A673 (cell line): ENCODE data around the gene PPP4C. TPM values are rescaled to one million over a fixed set of nuclear protein-coding genes. Genes with fewer than 3 reads are reported as not detected.

ENCODE experiments used
- BruUV-seq: library from RNA; stranded (reverse); fragments of 400-500 nt; replicated peaks from 2 replicates; lab custom pipeline; 2021; lab: Mats Ljungman, UMichigan
- CTCF ChIA-PET: fragments of 300-600 bp; sonication (Branson Sonifier 250); formaldehyde crosslinking; loops from one replicate; lab custom pipeline; 2022; ENCODE audit warnings: antibody characterized with exemption; lab: Charles Lee
- POLR2A ChIA-PET: fragments of 300-600 bp; sonication (Branson Sonifier 250); formaldehyde crosslinking; loops from one replicate; lab custom pipeline; 2022; ENCODE audit warnings: antibody characterized with exemption; ENCODE audit not compliant: low non-redundant PET; lab: Charles Lee
- DNase-seq: peaks from one replicate; pipeline ENCODE4 v3.0.0-alpha.2; 2015; ENCODE audit warnings: low spot score
- H3K27ac ChIP-seq: fragments of 200-600 bp; sonication (generic); 2 replicates; pipeline ENCODE4 v1.5.1; 2016; ENCODE audit warnings: mixed run types, low read depth, mild to moderate bottlenecking, mixed read lengths, antibody characterized with exemption, low read length; ENCODE audit not compliant: poor library complexity, severe bottlenecking
- H3K27me3 ChIP-seq: fragments of 200-600 bp; sonication (generic); replicated peaks from 2 replicates; pipeline ENCODE4 v1.6.1; 2017; ENCODE audit warnings: mixed run types, low read depth, mild to moderate bottlenecking, mixed read lengths, antibody characterized with exemption, low read length; ENCODE audit not compliant: insufficient read depth, poor library complexity
- H3K36me3 ChIP-seq: fragments of 200-600 bp; sonication (generic); 2 replicates; pipeline ENCODE4 v1.6.1; 2016; ENCODE audit warnings: mixed run types, mild to moderate bottlenecking, mixed read lengths, antibody characterized with exemption, low read length; ENCODE audit not compliant: insufficient read depth, poor library complexity, severe bottlenecking
- H3K4me1 ChIP-seq: fragments of 200-600 bp; sonication (generic); 2 replicates; pipeline ENCODE4 v1.6.1; 2017; ENCODE audit warnings: mixed run types, mild to moderate bottlenecking, mixed read lengths, antibody characterized with exemption, low read length; ENCODE audit not compliant: insufficient read depth, poor library complexity, severe bottlenecking
- H3K4me3 ChIP-seq: fragments of 200-600 bp; sonication (generic); 2 replicates; pipeline ENCODE4 v1.5.1; 2016; ENCODE audit warnings: low read depth, mixed run types, mild to moderate bottlenecking, mixed read lengths, low read length; ENCODE audit not compliant: poor library complexity, severe bottlenecking
- H3K9me3 ChIP-seq: fragments of 200-600 bp; sonication (generic); 2 replicates; pipeline ENCODE4 v1.6.1; 2016; ENCODE audit warnings: mixed run types, low read depth, mild to moderate bottlenecking, mixed read lengths, antibody characterized with exemption, low read length; ENCODE audit not compliant: poor library complexity, severe bottlenecking
- CTCF ChIP-seq: fragments of 300-800, 200-600 bp; sonication (generic); conservative IDR thresholded peaks from 2 replicates; pipeline ENCODE4 v1.5.1; 2017; ENCODE audit warnings: low read depth, mild to moderate bottlenecking, antibody characterized with exemption, low read length, moderate library complexity, mixed read lengths
- EZH2 ChIP-seq: fragments of 200-600 bp; sonication (generic); IDR thresholded peaks from 2 replicates; pipeline ENCODE4 v1.6.1; 2017; ENCODE audit warnings: borderline replicate concordance, low read depth, mild to moderate bottlenecking, mixed read lengths, antibody characterized with exemption, low read length; ENCODE audit not compliant: poor library complexity, severe bottlenecking
- intact Hi-C: fragments of 100-400 bp; cut with micrococcal nuclease; formaldehyde crosslinking; loops from one replicate; pipeline ENCODE4 v1.10.0; 2022; ENCODE audit not compliant: unreplicated experiment
- total RNA-seq: library from RNA; stranded (reverse); gene quantifications from 2 replicates; pipeline ENCODE4 v1.2.3, GENCODE V29; 2021

PPP4C gene
- total RNA-seq, 1 experiment from 2014 or later = 122 TPM

- no TSS peak for BruUV-seq
- Histone ChIP-seq H3K9me3 (peaks cover 19% of the 10 kb centered on the region), H3K27ac (no peak overlapping the region), H3K4me1 (peaks cover 18% of the 10 kb centered on the region), H3K4me3 (no peak overlapping the region), H3K36me3 (no peaks in the 10 kb centered on the region), H3K27me3 (no peaks in the 10 kb centered on the region)
- ChIA-PET CTCF (no interaction called here), POLR2A (no interaction called here)
- no peak for DNase-seq
- intact Hi-C loops = no loop called here
- TF ChIP-seq EZH2 (no peak), CTCF (no peak)
Measured at GRCh38 chr16:30094541-30095165, 18.9 kb downstream of the PPP4C start.

- DNase-seq = no peak
- ChIA-PET CTCF (interaction anchor here (0.5 kb wide), 1 partner anchor 64 kb away, joined by 3 read pairs; no protein-coding TSS in a partner anchor), POLR2A (no interaction called here)
- intact Hi-C loops = no loop called here
- BruUV-seq = no TSS peak
- TF ChIP-seq CTCF = no peak
- no peak for TF ChIP-seq EZH2
- Histone ChIP-seq H3K4me1 (peaks cover 18% of the 10 kb centered on the region), H3K27ac (no peak overlapping the region), H3K9me3 (peaks cover 19% of the 10 kb centered on the region), H3K4me3 (peak overlapping the region; percentile 38), H3K36me3 (no peaks in the 10 kb centered on the region), H3K27me3 (no peaks in the 10 kb centered on the region)
Measured at GRCh38 chr16:30095166-30096078, 19.6 kb downstream of the PPP4C start.

DNA sequence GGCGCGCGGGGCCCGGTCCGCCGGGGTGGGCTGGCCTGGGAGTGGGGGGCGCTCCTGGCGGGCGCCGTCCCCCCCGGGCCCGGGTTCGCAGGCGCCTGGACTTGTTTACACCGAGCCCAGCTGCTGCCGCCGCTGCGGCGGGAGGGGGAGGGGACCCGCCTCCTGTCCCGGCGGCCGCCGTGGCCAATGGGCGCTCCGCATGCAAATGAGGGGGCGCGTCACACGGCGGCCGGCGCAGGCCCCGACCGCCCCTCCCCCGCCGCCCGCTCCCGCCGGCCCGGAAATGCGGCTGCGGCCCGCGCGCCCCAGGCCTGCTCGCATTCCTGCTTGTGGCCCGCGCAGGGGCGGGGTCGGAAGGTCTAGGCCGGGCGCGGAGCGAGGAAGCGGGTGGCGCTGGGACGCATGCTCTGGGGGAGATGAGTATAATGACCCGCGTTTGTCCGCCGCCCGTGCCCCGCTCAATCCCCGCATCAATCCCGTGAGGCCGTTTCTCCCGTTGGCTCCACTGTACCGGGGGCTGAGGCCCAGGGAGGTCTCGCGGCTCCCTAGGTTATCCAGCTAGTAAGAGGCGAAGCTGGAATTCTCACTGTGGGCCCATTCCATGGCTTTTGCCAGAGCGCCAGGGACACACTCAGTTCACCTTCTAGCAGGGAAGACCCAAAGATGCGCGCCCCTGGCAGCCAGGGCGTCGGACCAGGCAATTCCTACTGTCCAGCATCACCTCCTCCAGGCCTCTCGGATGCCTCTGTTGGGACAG lies 20.5 kb downstream of the PPP4C start, which contains the start of gene YPEL3:
Gene YPEL3 (minus strand): TSS at position 109 of the 757 bp plus-strand sequence. CDS start 731 bp downstream, outside the sequence.
- BruUV-seq = no TSS peak
- intact Hi-C loops = no loop called here
- ChIA-PET CTCF (no interaction called here), POLR2A (interaction anchor here (0.7 kb wide), 1 partner anchor 75 kb away, joined by 3 read pairs; no protein-coding TSS in a partner anchor)
- H3K27ac ChIP-seq = peak within 1 kb of the TSS; percentile 72
- H3K36me3 ChIP-seq = no peaks in the 10 kb centered on the region
- TF ChIP-seq CTCF (no peak), EZH2 (no peak)
- peaks cover 19% of the 10 kb centered on the region for H3K9me3 ChIP-seq
- no peaks in the 10 kb centered on the region for H3K27me3 ChIP-seq
- peak; percentile 89 for DNase-seq
- peak within 1 kb of the TSS; percentile 38 for H3K4me3 ChIP-seq
- peaks cover 15% of the 10 kb centered on the region for H3K4me1 ChIP-seq
